GM12865 (cell line): ENCODE data around the gene GOLGA3.
"Not testable (repeated sequence)": the region's sequence is repeated elsewhere in the genome, so short reads cannot be mapped to it uniquely, and the experiment has no call there.

Experiments used
- DNase-seq: peaks from one replicate; pipeline ENCODE4 v3.0.0; 2010; ENCODE audit warnings: low read depth
- H3K4me3 ChIP-seq: 2 replicates; pipeline ENCODE4 v1.5.1; 2011; ENCODE audit warnings: mild to moderate bottlenecking, low read depth, low read length, control low read depth
- CTCF ChIP-seq: IDR thresholded peaks from 2 replicates; pipeline ENCODE4 v1.5.1; 2011; ENCODE audit warnings: low read length, control low read depth, low read depth, inconsistent platforms; ENCODE audit not compliant: insufficient read depth; ENCODE audit errors: missing control alignments

The GOLGA3 gene

GRCh38 chr12:132784580-132784979 is 44.1 kb downstream of the GOLGA3 start:
- no peak for TF ChIP-seq CTCF
- no peak overlapping the region for H3K4me3 ChIP-seq
- DNase-seq, result no peak

GRCh38 chr12:132783917-132784531 is 44.6 kb downstream of the GOLGA3 start:
- DNase-seq, result no peak
- no peak overlapping the region for H3K4me3 ChIP-seq
- TF ChIP-seq CTCF, result no peak

GRCh38 chr12:132781938-132782337 is 46.7 kb downstream of the GOLGA3 start:
- TF ChIP-seq CTCF, result no peak
- no peak for DNase-seq
- H3K4me3 ChIP-seq, result no peak overlapping the region

GRCh38 chr12:132779781-132780353 is 48.8 kb downstream of the GOLGA3 start:
- no peak for DNase-seq
- TF ChIP-seq CTCF, result no peak
- no peak overlapping the region for H3K4me3 ChIP-seq

GRCh38 chr12:132777614-132778013 is 51.1 kb downstream of the GOLGA3 start:
- no peak for DNase-seq
- no peak for TF ChIP-seq CTCF
- no peak overlapping the region for H3K4me3 ChIP-seq

- no peak overlapping the region for H3K4me3 ChIP-seq
- no peak for TF ChIP-seq CTCF
- DNase-seq, result no peak
Observed at GRCh38 chr12:132776816-132777568, 51.7 kb downstream of the GOLGA3 start.

GRCh38 chr12:132776230-132776625 is 52.4 kb downstream of the GOLGA3 start:
- not testable (repeated sequence) for H3K4me3 ChIP-seq, DNase-seq
